WTC11 (cell line): ENCODE results near the gene SLC39A5. TPM values are rescaled to one million over a fixed set of nuclear protein-coding genes. Genes with fewer than 3 reads are reported as not detected.

Experiments used
- CREM ChIP-seq: sonication (generic); formaldehyde crosslinking; IDR thresholded peaks from 2 replicates; pipeline ENCODE4 v1.8.1; 2022; ENCODE audit warnings: mild to moderate bottlenecking, missing genetic modification reagents, moderate library complexity
- ESRRA ChIP-seq: sonication (generic); formaldehyde crosslinking; IDR thresholded peaks from 2 replicates; pipeline ENCODE4 v1.8.1; 2022; ENCODE audit warnings: mild to moderate bottlenecking, missing genetic modification reagents, borderline replicate concordance
- GRHL2 ChIP-seq: fragments of 250-450 bp; sonication (Bioruptor Pico); IDR thresholded peaks from 2 replicates; pipeline ENCODE4 v1.8.0; 2022; ENCODE audit warnings: mild to moderate bottlenecking, moderate library complexity; ENCODE audit not compliant: insufficient replicate concordance, severe bottlenecking
- GTF2I ChIP-seq: fragments of 250-450 bp; sonication (Bioruptor Pico); conservative IDR thresholded peaks from 2 replicates; pipeline ENCODE4 v1.4.0; 2021; ENCODE audit warnings: mild to moderate bottlenecking
- HMGA2 ChIP-seq: fragments of 250-450 bp; sonication (Bioruptor Pico); IDR thresholded peaks from 2 replicates; pipeline ENCODE4 v1.4.0; 2021; ENCODE audit warnings: mild to moderate bottlenecking, moderate library complexity
- KAT7 ChIP-seq: sonication (generic); formaldehyde crosslinking; IDR thresholded peaks from 2 replicates; pipeline ENCODE4 v1.8.1; 2023; ENCODE audit warnings: missing genetic modification reagents, mild to moderate bottlenecking, borderline replicate concordance
- MXD4 ChIP-seq: fragments of 250-450 bp; sonication (Bioruptor Pico); IDR thresholded peaks from 2 replicates; pipeline ENCODE4 v1.8.0; 2021; ENCODE audit warnings: mild to moderate bottlenecking, moderate library complexity, borderline replicate concordance
- NFE2L1 ChIP-seq: sonication (generic); formaldehyde crosslinking; IDR thresholded peaks from 2 replicates; pipeline ENCODE4 v1.8.1; 2023; ENCODE audit warnings: missing genetic modification reagents
- NR2C2 ChIP-seq: sonication (generic); formaldehyde crosslinking; IDR thresholded peaks from 2 replicates; pipeline ENCODE4 v1.8.0; 2022; ENCODE audit warnings: mild to moderate bottlenecking, missing genetic modification reagents
- TEAD1 ChIP-seq: sonication (generic); formaldehyde crosslinking; IDR thresholded peaks from 2 replicates; pipeline ENCODE4 v1.8.0; 2022; ENCODE audit warnings: mild to moderate bottlenecking, missing genetic modification reagents
- ZNF121 ChIP-seq: sonication (generic); formaldehyde crosslinking; IDR thresholded peaks from 2 replicates; pipeline ENCODE4 v1.8.0; 2023; ENCODE audit warnings: missing genetic modification reagents
- ZNF138 ChIP-seq: sonication (generic); formaldehyde crosslinking; conservative IDR thresholded peaks from 2 replicates; pipeline ENCODE4 v1.8.1; 2022; ENCODE audit warnings: mild to moderate bottlenecking, moderate library complexity, missing genetic modification reagents
- ZNF219 ChIP-seq: sonication (generic); formaldehyde crosslinking; IDR thresholded peaks from 2 replicates; pipeline ENCODE4 v1.8.0; 2023; ENCODE audit warnings: missing genetic modification reagents, mild to moderate bottlenecking, borderline replicate concordance
- ZNF317 ChIP-seq: sonication (generic); formaldehyde crosslinking; IDR thresholded peaks from 2 replicates; pipeline ENCODE4 v1.8.1; 2023; ENCODE audit warnings: low read depth, mild to moderate bottlenecking, moderate library complexity, missing genetic modification reagents, borderline replicate concordance
- ZNF671 ChIP-seq: fragments of 250-450 bp; sonication (Bioruptor Pico); IDR thresholded peaks from 2 replicates; pipeline ENCODE4 v1.8.0; 2021; ENCODE audit warnings: mild to moderate bottlenecking
- total RNA-seq: library from RNA; stranded (reverse); gene quantifications from 3 replicates; pipeline ENCODE4 v1.2.3, GENCODE V29; 2021
- TF ChIP-seq, protein P1 (sequence below): sonication (generic); formaldehyde crosslinking; IDR thresholded peaks from 2 replicates; pipeline ENCODE4 v1.8.1; 2023; ENCODE audit warnings: mild to moderate bottlenecking, missing genetic modification reagents
- TF ChIP-seq, protein P2 (sequence below): sonication (generic); formaldehyde crosslinking; IDR thresholded peaks from 2 replicates; pipeline ENCODE4 v1.8.1; 2023; ENCODE audit warnings: mild to moderate bottlenecking, missing genetic modification reagents, moderate library complexity
- TF ChIP-seq, protein P3 (sequence below): fragments of 250-450 bp; sonication (Bioruptor Pico); IDR thresholded peaks from 2 replicates; pipeline ENCODE4 v1.9.0; 2021; ENCODE audit warnings: mild to moderate bottlenecking
- TF ChIP-seq, protein P4 (sequence below): sonication (generic); formaldehyde crosslinking; IDR thresholded peaks from 2 replicates; pipeline ENCODE4 v1.8.1; 2022; ENCODE audit warnings: low read depth, mild to moderate bottlenecking, moderate library complexity, missing genetic modification reagents, borderline replicate concordance
- TF ChIP-seq, protein P5 (sequence below): sonication (generic); formaldehyde crosslinking; IDR thresholded peaks from 2 replicates; pipeline ENCODE4 v1.8.0; 2022; ENCODE audit warnings: mild to moderate bottlenecking, missing genetic modification reagents
- TF ChIP-seq, protein P6 (sequence below): sonication (generic); formaldehyde crosslinking; IDR thresholded peaks from 2 replicates; pipeline ENCODE4 v1.8.0; 2022; ENCODE audit warnings: mild to moderate bottlenecking, missing genetic modification reagents

The SLC39A5 gene
- total RNA-seq, 1 experiment from 2014 or later = 0.26 TPM

DNA sequence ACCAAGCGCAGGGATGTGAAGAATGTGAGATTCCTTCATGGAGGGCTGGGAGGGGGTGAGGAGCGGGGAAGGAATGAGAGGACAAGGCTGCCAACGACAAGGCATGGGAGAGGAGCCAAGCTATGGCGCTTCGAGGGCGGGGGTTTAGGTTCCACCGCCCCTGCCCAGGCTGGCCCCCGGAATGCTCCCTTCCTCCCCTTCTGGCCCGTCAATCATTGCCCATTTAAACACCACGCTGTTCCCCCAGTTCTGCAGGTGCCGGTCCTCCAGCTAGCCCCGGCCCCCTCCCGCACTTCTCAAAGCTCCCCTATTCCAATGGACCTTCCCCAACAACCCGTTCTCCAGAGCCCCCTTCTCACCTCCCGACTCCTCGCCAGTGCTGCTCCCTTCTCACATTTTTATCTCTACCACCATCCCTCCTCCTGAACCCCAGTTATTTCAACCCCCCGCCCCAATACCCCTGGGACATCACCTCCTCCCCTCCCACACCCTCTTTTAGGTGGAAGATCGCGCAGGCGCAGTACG is 8.6 kb upstream of the SLC39A5 start (continued):
- TF ChIP-seq, protein P1, sequence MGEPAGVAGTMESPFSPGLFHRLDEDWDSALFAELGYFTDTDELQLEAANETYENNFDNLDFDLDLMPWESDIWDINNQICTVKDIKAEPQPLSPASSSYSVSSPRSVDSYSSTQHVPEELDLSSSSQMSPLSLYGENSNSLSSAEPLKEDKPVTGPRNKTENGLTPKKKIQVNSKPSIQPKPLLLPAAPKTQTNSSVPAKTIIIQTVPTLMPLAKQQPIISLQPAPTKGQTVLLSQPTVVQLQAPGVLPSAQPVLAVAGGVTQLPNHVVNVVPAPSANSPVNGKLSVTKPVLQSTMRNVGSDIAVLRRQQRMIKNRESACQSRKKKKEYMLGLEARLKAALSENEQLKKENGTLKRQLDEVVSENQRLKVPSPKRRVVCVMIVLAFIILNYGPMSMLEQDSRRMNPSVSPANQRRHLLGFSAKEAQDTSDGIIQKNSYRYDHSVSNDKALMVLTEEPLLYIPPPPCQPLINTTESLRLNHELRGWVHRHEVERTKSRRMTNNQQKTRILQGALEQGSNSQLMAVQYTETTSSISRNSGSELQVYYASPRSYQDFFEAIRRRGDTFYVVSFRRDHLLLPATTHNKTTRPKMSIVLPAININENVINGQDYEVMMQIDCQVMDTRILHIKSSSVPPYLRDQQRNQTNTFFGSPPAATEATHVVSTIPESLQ (CRISPR knock-in tag) = no peak
- TF ChIP-seq HMGA2 (CRISPR knock-in tag) (no peak), CREM (CRISPR knock-in tag) (no peak), ZNF121 (CRISPR knock-in tag) (no peak), MXD4 (CRISPR knock-in tag) (no peak), GTF2I (no peak), TEAD1 (CRISPR knock-in tag) (no peak), NFE2L1 (CRISPR knock-in tag) (0 out of 2 replicates have a peak, but pooled peaks have one; percentile 39), ZNF671 (no peak), ZNF138 (no peak), KAT7 (no peak), ZNF317 (CRISPR knock-in tag) (no peak), ESRRA (CRISPR knock-in tag) (no peak), NR2C2 (CRISPR knock-in tag) (no peak), ZNF219 (CRISPR knock-in tag) (no peak), GRHL2 (CRISPR knock-in tag) (no peak)
- TF ChIP-seq, protein P2, sequence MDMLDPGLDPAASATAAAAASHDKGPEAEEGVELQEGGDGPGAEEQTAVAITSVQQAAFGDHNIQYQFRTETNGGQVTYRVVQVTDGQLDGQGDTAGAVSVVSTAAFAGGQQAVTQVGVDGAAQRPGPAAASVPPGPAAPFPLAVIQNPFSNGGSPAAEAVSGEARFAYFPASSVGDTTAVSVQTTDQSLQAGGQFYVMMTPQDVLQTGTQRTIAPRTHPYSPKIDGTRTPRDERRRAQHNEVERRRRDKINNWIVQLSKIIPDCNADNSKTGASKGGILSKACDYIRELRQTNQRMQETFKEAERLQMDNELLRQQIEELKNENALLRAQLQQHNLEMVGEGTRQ (CRISPR knock-in tag) = no peak
- TF ChIP-seq, protein P3, sequence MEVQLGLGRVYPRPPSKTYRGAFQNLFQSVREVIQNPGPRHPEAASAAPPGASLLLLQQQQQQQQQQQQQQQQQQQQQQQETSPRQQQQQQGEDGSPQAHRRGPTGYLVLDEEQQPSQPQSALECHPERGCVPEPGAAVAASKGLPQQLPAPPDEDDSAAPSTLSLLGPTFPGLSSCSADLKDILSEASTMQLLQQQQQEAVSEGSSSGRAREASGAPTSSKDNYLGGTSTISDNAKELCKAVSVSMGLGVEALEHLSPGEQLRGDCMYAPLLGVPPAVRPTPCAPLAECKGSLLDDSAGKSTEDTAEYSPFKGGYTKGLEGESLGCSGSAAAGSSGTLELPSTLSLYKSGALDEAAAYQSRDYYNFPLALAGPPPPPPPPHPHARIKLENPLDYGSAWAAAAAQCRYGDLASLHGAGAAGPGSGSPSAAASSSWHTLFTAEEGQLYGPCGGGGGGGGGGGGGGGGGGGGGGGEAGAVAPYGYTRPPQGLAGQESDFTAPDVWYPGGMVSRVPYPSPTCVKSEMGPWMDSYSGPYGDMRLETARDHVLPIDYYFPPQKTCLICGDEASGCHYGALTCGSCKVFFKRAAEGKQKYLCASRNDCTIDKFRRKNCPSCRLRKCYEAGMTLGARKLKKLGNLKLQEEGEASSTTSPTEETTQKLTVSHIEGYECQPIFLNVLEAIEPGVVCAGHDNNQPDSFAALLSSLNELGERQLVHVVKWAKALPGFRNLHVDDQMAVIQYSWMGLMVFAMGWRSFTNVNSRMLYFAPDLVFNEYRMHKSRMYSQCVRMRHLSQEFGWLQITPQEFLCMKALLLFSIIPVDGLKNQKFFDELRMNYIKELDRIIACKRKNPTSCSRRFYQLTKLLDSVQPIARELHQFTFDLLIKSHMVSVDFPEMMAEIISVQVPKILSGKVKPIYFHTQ = no peak
- TF ChIP-seq, protein P4, sequence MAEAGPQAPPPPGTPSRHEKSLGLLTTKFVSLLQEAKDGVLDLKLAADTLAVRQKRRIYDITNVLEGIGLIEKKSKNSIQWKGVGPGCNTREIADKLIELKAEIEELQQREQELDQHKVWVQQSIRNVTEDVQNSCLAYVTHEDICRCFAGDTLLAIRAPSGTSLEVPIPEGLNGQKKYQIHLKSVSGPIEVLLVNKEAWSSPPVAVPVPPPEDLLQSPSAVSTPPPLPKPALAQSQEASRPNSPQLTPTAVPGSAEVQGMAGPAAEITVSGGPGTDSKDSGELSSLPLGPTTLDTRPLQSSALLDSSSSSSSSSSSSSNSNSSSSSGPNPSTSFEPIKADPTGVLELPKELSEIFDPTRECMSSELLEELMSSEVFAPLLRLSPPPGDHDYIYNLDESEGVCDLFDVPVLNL (CRISPR knock-in tag) = no peak
- TF ChIP-seq, protein P5, sequence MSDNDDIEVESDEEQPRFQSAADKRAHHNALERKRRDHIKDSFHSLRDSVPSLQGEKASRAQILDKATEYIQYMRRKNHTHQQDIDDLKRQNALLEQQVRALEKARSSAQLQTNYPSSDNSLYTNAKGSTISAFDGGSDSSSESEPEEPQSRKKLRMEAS (CRISPR knock-in tag) = 0 out of 2 replicates have a peak, but pooled peaks have one; percentile 0
- TF ChIP-seq, protein P6, sequence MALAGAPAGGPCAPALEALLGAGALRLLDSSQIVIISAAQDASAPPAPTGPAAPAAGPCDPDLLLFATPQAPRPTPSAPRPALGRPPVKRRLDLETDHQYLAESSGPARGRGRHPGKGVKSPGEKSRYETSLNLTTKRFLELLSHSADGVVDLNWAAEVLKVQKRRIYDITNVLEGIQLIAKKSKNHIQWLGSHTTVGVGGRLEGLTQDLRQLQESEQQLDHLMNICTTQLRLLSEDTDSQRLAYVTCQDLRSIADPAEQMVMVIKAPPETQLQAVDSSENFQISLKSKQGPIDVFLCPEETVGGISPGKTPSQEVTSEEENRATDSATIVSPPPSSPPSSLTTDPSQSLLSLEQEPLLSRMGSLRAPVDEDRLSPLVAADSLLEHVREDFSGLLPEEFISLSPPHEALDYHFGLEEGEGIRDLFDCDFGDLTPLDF (CRISPR knock-in tag) = no peak
